Lower lobe of right lung (tissue), 2 donors: ENCODE results near the gene SLC2A10. TPM values are rescaled to one million over a fixed set of nuclear protein-coding genes. Genes with fewer than 3 reads are reported as not detected.
A peak's percentile ranks its signal among the peaks of the same experiment; 100 is the strongest.

ENCODE experiments used
- ATAC-seq, 2 donors: fragments of 200-7000 bp; cut with Tn5 transposase; one replicate each; pipeline ENCODE4 v1.9.1; 2020 to 2022; ENCODE audit warnings: mild to moderate bottlenecking in 2 of 2, moderate library complexity in 2 of 2
- DNase-seq: peaks from one replicate; pipeline ENCODE4 v3.0.0-alpha.2; 2020
- H3K27ac ChIP-seq: fragments of 200-600 bp; one replicate; pipeline ENCODE4 v1.8.0; 2022
- H3K27me3 ChIP-seq: fragments of 200-600 bp; one replicate; pipeline ENCODE4 v1.8.0; 2022; ENCODE audit warnings: low read depth
- H3K36me3 ChIP-seq: fragments of 200-600 bp; one replicate; pipeline ENCODE4 v1.8.0; 2022; ENCODE audit warnings: mild to moderate bottlenecking
- H3K4me1 ChIP-seq: fragments of 200-600 bp; one replicate; pipeline ENCODE4 v1.8.0; 2022
- H3K4me3 ChIP-seq: fragments of 200-600 bp; one replicate; pipeline ENCODE4 v1.8.0; 2022; ENCODE audit warnings: mild to moderate bottlenecking
- H3K9me3 ChIP-seq: fragments of 200-600 bp; one replicate; pipeline ENCODE4 v1.8.0; 2022
- intact Hi-C: fragments of 100-400 bp; cut with DNase I; formaldehyde crosslinking; loops from one replicate; pipeline ENCODE4 v1.11.0; 2022
- total RNA-seq: library from RNA; stranded (reverse); fragmentation: NEBNext Ultra II Directional; extraction: Animal tissue kit (Norgen Biotek cat#: 25700); gene quantifications from one replicate; pipeline ENCODE4 v1.2.1, GENCODE V29; 2021
- TF ChIP-seq, protein P1 (sequence below): fragments of 200-600 bp; IDR thresholded peaks from one replicate; pipeline ENCODE4 v1.8.0; 2022; ENCODE audit warnings: antibody characterized with exemption, mild to moderate bottlenecking
- donor health status: DM: no; HTN: yes; CAD: no; lungs with severe emphysema.

The SLC2A10 gene
- total RNA-seq, 1 donor from 2014 or later = 11.5 TPM

DNA sequence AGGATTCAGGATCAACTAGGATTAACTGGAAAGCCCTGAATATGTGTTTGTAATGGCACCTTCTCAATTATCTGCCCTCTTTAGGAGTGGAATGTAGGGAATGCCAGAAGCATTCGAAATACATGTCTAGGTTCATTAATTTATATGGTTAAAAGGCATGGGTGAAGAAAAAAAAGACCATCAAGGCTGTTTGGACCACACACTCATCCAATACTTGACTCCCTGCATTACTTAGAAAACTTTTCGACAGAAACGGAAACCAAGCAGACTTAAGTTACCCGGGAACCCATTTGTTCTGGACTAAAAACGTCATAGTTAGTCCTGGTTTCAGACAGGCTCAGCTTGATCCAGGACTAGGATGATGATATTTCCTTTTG, 33.2 kb downstream of the SLC2A10 start:
- H3K9me3 ChIP-seq = no peaks in the 10 kb centered on the region
- no peak for DNase-seq
- no peak overlapping the region for H3K27ac ChIP-seq
- intact Hi-C loops = no loop called here
- ATAC-seq = no peak
- H3K4me3 ChIP-seq = no peak overlapping the region
- peaks cover 7% of the 10 kb centered on the region for H3K27me3 ChIP-seq
- H3K36me3 ChIP-seq = no peaks in the 10 kb centered on the region
- TF ChIP-seq, protein P1, sequence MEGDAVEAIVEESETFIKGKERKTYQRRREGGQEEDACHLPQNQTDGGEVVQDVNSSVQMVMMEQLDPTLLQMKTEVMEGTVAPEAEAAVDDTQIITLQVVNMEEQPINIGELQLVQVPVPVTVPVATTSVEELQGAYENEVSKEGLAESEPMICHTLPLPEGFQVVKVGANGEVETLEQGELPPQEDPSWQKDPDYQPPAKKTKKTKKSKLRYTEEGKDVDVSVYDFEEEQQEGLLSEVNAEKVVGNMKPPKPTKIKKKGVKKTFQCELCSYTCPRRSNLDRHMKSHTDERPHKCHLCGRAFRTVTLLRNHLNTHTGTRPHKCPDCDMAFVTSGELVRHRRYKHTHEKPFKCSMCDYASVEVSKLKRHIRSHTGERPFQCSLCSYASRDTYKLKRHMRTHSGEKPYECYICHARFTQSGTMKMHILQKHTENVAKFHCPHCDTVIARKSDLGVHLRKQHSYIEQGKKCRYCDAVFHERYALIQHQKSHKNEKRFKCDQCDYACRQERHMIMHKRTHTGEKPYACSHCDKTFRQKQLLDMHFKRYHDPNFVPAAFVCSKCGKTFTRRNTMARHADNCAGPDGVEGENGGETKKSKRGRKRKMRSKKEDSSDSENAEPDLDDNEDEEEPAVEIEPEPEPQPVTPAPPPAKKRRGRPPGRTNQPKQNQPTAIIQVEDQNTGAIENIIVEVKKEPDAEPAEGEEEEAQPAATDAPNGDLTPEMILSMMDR = no peak
- H3K4me1 ChIP-seq = no peaks in the 10 kb centered on the region

DNA sequence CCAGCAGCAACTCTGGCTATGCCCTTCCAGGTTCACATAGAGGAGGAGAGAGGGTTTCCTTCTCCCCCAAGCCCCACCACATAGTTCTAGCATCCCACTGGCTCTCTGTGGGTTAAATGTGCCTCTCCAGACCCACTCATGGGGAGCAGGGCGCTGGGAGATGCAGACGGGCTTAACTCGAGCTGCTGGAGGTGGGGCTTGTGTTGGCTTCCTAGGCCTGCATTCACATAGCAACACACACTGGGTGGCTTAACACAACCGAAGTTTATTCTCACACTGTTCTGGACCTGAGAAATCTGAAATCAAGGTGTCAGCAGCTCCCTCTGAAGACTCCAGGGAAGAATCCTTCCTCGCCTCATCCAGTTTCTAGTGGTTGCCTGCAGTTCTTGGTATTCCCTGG, 33.6 kb downstream of the SLC2A10 start:
- intact Hi-C loops = no loop called here
- Histone ChIP-seq H3K9me3 (no peaks in the 10 kb centered on the region), H3K4me1 (no peaks in the 10 kb centered on the region), H3K27ac (no peak overlapping the region), H3K27me3 (peaks cover 7% of the 10 kb centered on the region), H3K4me3 (no peak overlapping the region), H3K36me3 (no peaks in the 10 kb centered on the region)
- ATAC-seq = no peak
- DNase-seq = no peak
- TF ChIP-seq, protein P1 = no peak

DNA sequence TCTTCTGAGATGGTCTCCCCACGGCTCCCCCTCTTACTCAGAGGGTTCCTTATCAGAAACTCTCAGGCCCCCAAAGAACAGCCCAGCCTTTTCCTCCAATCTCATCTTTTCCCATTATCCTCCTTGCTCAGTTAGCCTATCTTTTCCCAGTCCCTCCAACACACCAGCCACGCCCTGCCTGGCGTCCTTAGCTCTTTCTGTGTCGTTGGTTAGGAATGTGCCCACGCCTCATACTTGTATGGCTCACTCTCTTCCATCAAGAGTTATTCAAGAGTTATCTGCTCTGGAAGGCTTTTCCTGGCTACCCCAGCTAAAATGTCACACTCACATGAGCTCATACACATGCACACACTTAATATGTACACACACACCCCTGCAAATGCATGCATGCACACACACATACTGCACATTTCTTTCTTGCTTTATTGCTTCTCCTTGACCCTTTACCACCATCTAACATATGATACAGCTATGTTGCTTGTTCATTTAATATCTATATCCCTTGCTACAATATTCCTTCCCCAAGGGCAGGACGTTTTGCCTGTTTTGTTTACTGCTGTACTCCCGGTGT, 37.6 kb downstream of the SLC2A10 start:
- ATAC-seq (peak; percentile 64 to 68), DNase-seq (no peak)
- Histone ChIP-seq H3K9me3 (no peaks in the 10 kb centered on the region), H3K27me3 (peaks cover 9% of the 10 kb centered on the region), H3K4me1 (no peaks in the 10 kb centered on the region), H3K27ac (no peak overlapping the region), H3K4me3 (no peak overlapping the region), H3K36me3 (no peaks in the 10 kb centered on the region)
- intact Hi-C loops = no loop called here
- TF ChIP-seq, protein P1 = no peak

DNA sequence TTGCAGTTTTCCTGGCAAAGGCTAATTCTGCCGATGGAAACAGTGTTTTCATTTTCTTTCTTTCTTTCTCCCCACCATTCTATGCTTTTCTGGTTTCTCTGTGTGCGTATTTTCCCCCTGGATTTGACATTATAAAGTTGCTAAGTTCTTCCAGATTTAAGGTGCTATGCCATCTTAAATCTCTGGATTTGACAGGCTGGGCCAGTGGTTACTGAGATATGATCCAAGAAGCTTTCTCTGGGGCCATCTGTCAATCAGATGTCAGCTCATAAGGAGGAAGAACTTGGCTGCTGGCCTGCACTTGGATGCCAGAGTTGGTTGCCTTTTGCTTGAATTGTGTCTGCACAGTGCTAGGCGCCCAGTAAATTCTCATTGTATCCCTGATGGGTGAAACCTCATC, 39.7 kb downstream of the SLC2A10 start:
- DNase-seq (no peak), ATAC-seq (no peak)
- Histone ChIP-seq H3K27me3 (peaks cover 9% of the 10 kb centered on the region), H3K36me3 (no peaks in the 10 kb centered on the region), H3K27ac (no peak overlapping the region), H3K4me1 (peaks cover 4% of the 10 kb centered on the region), H3K4me3 (no peak overlapping the region), H3K9me3 (no peaks in the 10 kb centered on the region)
- TF ChIP-seq, protein P1 = no peak
- intact Hi-C loops = no loop called here

DNA sequence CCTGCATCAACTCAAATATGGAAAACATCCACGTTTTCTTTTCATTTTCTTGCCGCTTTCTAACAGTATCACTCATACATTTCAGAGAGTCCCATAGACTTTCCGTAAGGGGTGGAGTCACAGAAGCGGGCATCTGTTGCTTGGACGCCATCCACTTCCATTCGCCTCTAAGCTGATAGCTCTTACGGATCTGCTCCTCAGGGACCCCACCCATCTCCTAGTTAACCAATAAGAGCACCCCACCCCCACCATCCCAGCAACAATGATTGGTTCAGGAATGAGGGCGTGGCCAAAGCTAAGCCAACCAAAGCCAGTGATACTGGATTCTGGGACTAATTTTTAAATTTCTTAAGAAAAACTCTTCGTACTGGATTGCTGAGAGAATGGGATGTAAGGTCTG, 42.4 kb downstream of the SLC2A10 start:
- Histone ChIP-seq H3K36me3 (no peaks in the 10 kb centered on the region), H3K4me3 (no peak overlapping the region), H3K27ac (no peak overlapping the region), H3K4me1 (peaks cover 4% of the 10 kb centered on the region), H3K9me3 (no peaks in the 10 kb centered on the region), H3K27me3 (peaks cover 5% of the 10 kb centered on the region)
- TF ChIP-seq, protein P1 = no peak
- ATAC-seq (no peak), DNase-seq (no peak)
- intact Hi-C loops = no loop called here
